PC-9 (cell line): ENCODE results near the gene DHRS7C.

Source experiments
- EZH2 ChIP-seq: fragments of 200-600 bp; sonication (generic); IDR thresholded peaks from 2 replicates; pipeline ENCODE4 v1.8.0; 2017; ENCODE audit warnings: antibody characterized with exemption, low read depth
- TF ChIP-seq, protein P1 (sequence below): fragments of 200-600 bp; sonication (generic); conservative IDR thresholded peaks from 2 replicates; pipeline ENCODE4 v1.6.1; 2017; ENCODE audit warnings: mixed run types, antibody characterized with exemption, mild to moderate bottlenecking, moderate library complexity

DNA sequence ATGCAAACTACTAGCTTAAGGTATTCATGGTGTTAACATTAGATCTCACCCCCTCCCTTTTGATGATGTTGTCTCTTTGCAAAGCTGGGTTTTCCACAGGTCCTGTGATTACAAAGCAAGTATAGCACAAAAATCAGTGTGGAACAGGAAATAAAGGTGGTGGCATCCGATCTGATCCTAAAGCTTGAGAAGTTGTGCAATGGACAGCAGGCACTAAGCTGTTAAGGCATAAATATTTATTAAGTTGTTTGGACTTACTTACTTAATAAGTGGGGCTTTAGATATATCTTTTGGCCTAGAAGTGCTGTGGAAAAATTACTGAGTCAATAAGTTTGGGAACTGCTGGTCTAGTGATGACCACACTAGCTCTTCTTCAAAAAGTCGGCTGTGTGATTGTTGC, 39.3 kb upstream of the DHRS7C start:
- TF ChIP-seq, protein P1, sequence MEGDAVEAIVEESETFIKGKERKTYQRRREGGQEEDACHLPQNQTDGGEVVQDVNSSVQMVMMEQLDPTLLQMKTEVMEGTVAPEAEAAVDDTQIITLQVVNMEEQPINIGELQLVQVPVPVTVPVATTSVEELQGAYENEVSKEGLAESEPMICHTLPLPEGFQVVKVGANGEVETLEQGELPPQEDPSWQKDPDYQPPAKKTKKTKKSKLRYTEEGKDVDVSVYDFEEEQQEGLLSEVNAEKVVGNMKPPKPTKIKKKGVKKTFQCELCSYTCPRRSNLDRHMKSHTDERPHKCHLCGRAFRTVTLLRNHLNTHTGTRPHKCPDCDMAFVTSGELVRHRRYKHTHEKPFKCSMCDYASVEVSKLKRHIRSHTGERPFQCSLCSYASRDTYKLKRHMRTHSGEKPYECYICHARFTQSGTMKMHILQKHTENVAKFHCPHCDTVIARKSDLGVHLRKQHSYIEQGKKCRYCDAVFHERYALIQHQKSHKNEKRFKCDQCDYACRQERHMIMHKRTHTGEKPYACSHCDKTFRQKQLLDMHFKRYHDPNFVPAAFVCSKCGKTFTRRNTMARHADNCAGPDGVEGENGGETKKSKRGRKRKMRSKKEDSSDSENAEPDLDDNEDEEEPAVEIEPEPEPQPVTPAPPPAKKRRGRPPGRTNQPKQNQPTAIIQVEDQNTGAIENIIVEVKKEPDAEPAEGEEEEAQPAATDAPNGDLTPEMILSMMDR = no peak
- no peak for TF ChIP-seq EZH2
